Stimulated activated CD4-positive, alpha-beta T cell treated with anti-CD3 and anti-CD28 coated beads, Interleukin-12 subunit alpha, Interleukin-12 subunit beta, amount 100 ng/mL, for 48 hours (primary cell): ENCODE data around the gene RNU4-1.
"Not testable (repeated sequence)": the region's sequence is repeated elsewhere in the genome, so short reads cannot be mapped to it uniquely, and the experiment has no call there.

Experiments used
- DNase-seq, 3 donors: peaks; one replicate each; pipeline ENCODE4 v3.0.0-alpha.2; 2020; ENCODE audit warnings: low read depth in 2 of 3, low spot score in 1 of 3

Gene RNU4-1

DNA sequence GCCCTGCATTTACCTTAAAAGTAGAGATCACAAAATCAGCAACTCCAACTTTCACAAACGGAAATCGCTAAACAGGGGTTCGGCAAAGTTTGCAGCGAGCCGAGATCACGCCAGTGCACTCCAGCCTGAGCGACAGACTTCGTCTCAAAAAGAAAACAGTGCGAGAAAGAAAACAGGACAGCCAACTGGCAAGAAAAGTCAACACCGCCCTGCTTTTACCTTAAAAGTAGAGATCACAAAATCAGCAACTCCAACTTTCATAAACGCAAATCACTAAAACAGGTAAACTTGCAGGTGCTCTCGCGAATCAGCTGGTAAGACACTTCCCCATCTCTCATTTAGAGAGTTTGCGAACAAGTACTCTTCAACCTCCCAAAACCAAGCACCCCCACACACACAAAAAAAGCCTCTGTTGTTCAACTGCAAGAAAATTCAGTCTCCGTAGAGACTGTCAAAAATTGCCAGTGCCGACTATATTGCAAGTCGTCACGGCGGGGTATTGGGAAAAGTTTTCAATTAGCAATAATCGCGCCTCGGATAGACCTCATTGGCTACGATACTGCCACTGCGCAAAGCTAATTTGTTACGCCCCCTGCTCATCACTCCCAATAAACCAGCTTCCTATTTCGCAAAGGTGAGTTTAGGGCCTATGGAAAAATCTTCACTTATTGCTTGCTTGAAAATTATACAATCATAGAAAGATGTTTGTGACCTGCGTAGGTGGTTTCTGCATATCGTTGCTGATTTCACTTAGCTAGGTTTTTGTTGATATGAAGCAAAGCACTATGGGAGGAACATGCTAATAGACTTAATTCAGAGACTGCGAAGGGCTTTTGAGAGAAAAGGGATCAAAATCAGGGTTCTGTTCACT lies at the start of gene RNU4-1:
Gene RNU4-1, minus strand, starts transcription at position 577 of the 871 bp plus-strand sequence.
- DNase-seq: peak; percentile 70 to 85 (median 80)

DNA sequence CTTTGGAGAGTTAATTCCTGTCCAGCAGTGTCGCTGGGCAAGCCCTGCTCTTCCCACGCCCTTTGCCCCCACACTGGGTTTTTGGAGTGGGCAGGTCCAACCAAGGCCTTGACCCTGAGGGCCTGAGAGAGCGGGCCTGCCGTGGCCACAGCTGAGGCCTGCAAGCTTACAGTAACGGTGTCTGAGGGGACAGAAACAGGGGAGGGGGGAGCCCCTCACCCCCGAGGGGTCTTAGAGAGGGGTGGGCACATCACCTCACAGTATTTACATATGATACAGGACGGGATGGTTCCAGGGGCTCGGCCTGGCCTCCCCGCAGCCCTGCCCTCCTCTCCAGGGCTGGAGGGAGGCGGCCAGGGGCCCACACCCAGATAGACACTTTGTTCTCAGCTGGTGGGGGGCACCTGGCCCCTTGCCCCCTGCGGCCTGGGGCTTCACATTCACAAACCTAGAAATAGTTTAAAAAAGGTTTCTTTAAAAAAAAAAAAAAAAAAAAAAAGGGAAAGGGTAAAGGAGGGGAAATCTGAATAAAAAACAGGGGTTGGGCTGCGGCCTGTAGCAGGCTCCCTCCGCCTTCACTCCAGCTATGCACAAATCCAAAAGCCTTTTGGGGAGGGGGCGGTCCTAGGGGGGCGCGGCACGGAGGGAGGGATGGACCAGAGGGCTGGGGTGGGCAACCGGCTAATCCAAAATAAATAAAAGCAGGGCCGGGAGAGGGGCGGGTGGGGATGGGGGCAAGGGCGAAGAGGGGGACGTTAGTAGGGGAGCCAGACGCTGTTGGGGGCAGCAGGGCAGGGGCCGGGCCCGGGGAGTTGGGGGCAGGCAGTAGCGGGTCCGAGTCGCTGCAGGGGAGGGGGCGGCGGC lies 49.4 kb upstream of the RNU4-1 start:
- no peak for DNase-seq

DNA sequence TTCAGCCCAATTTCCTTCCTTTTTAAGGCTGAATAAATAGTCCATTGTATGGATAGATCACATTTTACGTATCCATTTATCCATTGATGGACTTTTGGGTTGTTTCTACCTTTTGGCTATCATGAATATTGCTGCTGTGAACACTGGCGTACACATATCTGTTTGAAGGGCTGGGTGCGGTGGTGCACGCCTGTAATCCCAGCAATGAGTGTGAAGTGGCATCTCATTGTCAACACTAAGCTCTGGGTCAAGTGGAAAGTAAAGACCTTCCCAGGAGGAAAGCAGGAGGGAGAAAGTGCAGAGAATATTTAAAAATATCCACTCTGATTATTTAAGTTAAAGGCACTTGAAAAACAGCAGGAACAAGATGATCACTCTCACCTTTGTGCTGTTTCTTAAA lies 46.2 kb upstream of the RNU4-1 start:
- no peak for DNase-seq

DNA sequence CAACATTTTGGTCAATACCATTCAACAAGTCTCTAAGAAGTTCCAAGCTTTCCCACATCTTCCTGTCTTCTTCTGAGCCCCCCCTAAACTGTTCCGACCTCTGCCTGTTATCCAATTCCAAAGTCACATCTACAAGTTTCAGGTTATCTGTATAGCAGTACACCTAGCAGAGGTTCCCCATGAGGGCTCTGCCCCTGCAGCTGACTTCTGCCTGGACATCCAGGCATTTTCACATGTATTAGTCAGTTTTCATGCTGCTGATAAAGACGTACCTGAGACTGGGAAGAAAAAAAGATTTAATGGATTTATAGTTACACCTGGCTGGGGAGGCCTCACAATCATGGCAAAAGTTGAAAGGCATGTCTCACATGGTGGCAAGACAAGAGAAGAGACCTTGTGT lies 44.7 kb upstream of the RNU4-1 start:
- no peak for DNase-seq

DNA sequence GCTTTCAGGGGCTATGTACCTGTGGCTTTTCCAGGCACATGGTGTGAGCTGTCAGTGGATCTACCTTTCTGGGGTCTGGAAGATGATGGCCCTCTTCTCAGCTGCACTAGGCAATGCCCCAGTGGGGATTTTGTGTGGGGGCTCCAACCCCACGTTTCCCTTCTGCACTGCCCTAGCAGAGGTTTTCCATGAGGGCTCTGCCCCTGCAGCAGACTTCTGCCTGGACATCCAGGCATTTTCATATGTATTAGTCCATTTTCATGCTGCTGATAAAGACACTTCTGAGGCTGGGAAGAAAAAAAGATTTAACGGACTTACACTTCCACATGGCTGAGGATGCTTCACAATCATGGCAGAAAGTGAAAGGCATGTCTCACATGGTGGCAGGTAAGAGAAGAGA lies 43.4 kb upstream of the RNU4-1 start:
- DNase-seq: not testable (repeated sequence)

DNA sequence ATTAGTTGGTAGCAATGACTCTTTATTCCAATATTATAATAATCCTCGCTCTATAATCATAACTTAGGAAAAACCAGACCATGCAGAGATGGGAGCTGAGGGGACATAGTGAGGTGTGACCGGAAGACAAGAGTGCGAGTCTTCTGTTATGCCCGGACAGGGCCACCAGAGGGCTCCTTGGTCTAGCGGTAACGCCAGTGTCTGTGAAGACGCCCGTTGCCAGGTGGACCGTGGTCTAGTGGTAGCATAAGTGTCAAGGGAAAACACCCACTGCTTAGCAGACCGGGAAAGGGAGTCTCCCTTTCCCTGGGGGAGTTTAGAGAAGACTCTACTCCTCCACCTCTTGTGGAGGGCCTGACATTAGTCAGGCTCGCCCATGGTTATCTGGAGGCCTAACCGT lies 42.4 kb upstream of the RNU4-1 start:
- DNase-seq: peak in 2 of 3 donors; percentile 30 to 40

DNA sequence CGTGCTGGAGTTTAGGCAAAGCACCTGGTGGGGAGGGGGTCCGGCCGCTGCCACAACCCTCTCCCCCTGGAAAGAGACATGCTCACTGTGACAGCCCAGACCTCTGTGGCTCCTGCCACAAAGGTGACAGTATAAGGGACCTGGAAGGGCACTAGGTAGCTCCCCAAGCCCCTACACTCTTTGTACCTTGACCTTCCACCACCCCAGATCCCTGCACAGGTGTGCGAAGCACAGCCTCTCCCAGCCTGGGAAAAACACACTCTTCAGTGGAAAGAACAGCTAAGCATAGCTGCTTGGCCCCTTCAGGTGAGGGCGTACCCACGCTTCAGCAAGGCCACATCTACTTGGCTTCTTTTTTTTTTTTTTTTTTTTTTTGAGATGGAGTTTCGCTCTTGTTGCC lies 39.5 kb upstream of the RNU4-1 start:
- no peak for DNase-seq

DNA sequence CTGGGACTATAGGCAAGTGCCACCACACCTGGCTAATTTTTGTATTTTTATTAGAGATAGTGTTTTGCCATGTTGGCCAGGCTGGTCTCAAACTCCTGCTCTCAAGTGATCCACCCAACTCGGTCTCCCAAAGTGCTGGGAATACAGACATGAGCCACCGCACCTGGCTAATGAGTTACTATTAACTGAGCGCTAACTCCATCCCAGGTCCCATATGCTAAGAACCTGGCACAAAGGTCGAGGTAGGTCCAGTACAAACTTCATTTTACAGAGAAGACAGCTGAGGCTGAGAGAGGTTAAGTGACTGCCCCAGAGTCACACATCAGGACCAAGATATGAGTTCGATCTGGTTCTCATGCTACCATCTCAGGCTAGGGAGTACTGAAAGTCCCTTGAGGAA lies 39.0 kb upstream of the RNU4-1 start:
- DNase-seq: no peak

DNA sequence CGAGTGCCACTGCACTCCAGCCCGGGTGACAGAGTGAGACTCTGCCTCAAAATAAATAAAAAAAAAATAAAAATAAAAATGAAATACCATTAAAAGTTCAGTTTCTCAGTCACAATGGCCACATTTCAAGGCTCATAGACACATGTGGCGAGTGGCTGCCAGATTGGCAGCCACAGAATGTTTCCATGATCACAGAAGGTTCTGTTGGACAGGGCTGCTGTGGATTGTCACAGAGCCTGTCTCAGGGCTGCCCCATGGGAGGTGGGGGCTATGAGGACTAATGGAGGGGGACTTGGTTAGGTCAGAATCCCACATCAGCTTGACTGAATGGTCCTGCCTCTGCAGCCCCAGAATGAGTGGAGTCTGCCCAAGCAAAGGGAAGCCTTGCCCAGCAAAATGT lies 38.4 kb upstream of the RNU4-1 start:
- no peak for DNase-seq

DNA sequence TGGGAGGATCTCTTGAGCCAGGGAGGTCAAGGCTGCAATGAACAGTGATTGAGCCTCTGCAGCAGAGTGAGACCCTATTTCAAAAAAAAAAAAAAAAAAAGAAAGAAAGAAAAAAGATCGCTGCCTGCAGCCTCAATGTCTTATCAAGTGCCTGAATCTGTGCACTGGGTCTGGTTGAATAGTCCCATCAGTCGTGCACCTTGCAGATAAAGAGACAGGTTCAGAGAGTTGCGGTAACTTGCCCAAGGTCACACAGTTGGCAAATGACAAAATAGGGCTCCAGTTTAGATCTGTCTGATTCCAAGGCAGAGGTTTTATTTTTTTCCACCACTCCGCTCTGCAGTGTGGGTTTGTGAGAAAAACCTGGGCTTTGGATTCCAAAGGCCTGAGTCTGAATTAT lies 35.2 kb upstream of the RNU4-1 start:
- DNase-seq: no peak

DNA sequence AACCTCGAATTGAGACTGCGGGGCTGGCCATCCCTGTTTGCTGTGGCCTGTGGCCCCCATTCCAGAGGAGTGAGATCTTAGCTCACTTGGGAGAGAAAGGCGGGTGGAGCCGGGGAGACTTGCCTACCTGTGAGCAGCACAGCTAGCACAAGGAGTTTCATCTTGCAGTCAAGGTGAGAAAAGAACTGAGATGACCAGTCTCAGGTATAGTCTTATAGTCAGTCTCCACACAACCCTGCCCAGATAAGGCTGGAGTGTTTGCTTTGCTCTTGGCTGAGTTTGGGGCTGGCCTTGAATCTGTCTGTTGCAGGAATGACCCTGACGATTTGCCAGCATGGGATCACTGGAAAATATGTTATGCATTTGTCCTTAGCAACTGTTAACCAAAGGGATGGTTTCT lies 34.6 kb upstream of the RNU4-1 start, which contains the start of gene PLA2G1B:
Gene PLA2G1B, minus strand, starts transcription at position 187 of the 400 bp plus-strand sequence. Its CDS starts 26 bp downstream, at position 161.
- DNase-seq: no peak

DNA sequence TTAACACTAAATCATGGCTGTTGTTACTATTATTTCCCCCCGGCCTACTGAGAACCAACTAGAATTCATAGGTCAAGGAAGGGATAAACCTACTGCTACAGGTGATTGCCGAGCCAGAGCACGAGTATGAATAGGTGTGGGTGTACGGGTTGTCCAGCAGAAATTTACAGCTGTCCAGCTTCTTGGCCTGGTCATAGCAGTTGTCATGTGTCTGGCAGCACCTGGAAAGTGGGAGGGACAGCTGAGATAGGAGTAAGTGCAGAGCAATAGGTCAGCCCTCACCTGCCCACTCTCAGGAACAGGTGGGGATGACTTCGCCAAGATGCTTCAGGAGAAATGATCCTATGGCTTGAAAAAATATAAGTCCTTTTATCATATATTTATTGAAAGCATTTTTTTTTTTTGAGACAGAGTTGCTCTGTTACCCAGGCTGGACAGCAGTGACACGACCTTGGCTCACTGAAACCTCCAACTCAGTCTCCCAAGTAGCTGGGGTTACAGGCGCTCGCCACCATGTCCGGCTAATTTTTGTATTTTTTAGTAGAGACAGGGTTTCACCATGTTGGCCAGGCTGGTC lies 31.9 kb upstream of the RNU4-1 start:
- no peak for DNase-seq

DNA sequence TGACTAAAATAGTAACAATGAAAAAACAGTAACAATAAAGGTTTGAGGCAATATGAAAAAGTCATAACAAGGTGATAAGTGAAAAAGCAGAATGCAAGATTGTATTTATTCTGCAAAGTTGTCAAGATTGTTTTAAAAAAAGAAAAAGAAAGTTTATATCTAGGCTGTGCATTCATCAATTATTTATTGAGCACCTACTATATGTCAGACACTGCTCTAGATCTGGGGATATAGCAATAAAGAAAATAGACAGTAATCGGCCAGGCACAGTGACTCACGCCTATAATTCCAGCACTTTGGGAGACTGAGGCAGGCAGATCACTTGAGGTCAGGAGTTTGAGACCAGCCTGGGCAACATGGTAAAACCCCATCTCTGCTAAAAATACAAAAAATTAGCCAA lies 30.7 kb upstream of the RNU4-1 start:
- DNase-seq: no peak

DNA sequence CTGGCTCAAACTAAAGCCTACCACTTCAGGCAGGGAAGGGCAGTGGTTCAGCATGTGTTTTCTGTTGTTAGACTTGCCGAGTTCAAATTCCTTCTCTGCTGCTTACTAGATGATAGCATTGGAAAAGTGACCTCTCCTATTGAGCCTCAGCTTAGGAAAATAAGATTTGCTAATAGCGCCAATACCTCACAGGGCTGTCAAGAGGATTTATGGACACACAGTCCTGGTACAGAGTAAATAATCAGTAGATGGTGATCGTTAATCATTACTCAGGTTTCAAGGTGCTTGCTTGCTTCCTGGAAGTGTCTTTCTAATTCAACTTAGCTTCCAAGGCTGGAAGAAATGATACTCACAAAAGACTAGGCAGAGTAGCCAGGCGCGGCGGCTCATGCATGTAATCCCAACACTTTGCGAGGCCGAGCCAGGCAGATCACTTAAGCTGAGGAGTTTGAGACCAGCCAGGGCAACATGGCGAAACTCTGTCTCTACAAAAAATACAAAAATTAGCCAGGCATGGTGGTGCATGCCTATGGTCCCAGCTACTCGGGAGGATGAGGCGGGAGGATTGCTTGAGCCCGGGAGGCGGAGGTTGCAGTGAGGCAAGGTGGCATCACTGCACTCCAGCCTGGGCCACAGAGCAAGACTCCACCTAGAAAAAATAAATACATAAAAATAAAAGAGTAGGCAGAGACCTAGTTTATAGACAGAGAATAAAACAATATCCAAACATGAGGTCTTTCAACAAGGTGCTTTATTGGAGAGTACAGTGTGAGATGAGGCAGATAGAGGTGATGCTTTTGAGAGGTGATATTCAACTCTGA lies 28.6 kb upstream of the RNU4-1 start:
- DNase-seq: no peak

DNA sequence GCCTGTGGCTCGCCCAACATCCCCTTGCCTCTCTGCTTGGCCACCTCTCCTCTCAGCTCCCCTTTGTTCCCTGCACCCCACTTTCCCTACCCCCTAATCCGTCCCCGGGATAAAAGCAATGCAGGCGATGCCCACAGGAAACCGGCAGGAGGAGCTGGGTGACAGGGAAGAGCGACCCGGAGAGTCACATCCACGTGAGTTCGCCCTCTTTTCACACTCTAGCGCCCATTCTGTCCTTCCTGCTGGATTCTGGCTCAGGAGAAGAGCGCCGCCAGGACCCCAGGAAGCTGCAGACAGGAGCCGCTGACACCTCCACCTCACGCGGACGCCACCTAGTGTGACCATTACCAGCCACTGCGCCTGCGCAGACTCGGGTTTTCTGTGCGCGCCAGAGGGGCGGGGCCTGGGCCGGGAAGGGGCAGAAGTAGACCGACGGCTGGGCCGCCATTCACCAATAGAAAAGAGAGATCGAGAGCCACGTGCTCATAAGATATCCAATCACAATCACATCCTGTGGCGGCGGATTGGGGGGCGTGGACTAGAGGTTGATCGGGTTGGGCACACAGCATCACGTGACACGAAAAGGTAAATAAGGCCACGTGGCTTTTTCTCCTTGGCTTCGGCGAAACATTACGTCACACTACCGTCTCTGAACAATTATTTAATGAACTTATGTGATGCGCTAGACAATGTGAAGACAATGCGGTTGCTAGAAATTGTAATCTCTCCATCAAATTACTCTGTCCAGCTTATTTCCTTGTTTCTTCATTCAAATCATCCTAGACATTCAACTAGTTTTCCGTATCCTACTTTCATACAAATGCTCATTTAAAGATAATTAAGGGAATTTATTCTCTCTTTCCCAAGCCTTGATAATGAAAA lies 24.4 kb upstream of the RNU4-1 start:
- DNase-seq: peak; percentile 99 to 100 (median 99)

DNA sequence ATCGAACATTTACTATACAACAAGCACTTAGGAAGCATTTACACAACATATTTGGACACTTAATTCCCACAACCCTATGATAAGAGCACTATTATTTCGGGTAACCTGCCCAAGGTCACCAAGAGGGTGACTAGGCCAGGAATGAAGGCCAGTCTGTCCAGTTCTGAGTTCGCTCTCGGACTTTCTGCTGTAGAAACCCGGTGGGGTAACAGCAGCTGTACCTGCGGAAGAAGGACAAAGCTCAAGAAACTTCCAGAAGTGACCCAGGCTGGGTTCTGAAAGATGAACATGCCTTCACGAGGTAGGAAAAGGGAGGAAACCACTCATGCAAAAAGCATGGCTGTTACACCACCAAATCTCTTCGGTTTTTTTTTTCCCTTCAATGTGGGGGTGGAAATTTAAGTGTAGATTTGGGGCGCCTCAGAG lies 23.8 kb upstream of the RNU4-1 start:
- no peak for DNase-seq

DNA sequence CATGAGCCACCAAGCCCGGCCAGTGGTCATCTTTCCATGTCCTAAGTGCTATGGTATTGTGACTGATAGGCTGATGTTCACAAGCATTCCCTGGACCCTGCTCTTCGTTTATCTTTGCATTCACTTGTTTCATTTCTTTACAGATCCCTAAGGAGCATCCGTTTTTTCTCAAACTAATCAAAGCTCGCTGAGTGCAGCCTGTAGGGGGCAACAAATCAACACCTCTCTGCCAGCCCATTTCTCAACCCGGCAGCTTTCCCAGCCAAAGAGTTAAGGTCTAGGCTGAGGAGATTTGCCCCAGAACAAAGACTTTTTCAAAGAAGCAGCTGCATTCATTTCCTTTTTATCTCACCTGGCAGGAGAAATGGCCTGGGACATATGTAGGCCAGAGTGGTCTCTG lies 21.2 kb upstream of the RNU4-1 start:
- no peak for DNase-seq

DNA sequence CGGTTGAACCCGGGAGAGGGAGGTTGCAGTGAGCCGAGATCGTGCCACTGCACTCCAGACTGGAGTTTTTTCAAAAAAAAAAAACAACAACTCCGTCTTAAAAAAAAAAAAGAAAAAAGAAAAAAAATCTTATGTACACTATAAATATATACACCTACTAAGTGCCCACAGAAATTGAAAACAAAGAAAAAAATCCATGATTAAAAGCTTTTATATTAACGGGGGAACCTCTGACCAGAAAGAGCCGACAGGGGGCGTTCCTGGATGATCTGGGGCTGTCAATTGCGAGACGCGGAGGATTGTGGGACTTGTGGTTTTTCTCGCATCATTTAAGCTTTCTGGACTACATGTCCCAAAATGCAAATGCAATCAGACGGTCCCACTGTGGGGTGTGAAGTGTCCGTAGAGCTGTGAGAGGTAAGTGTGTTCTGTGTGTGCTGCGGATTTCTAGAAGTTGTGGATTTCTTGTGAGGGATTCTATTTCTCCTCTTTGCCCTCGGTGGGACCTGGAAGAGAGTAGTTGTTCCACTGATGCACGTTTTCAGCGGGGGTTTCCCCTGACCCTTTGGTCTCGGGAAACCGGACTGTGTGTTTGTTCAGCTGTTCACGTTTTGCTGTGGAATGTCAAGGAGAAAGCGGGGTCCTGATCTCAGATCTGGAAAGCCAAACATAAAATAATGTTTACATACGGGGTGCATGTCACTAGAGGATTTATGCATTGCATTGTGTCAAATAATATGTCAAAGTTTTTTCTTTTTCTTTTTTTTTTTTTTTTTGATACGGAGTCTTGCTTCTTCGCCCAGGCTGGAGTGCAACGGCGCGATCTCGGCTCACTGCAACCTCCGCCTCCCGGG lies 9.2 kb upstream of the RNU4-1 start, which contains the start of gene SIRT4:
Gene SIRT4, plus strand, starts transcription at position 360 of the 854 bp plus-strand sequence. CDS start 1,241 bp downstream, outside the sequence.
- peak; percentile 79 to 92 (median 83) for DNase-seq

DNA sequence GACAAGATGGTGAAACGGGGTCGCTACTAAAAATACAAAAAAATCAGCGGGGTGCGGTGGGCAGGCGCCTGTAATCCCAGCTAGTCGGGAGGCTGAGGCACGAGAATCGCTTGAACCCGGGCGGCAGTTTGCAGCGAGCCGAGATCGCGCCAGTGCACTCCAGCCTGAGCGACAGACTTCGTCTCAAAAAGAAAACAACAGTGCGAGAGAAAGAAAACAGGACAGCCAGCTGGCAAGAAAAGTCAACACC lies 701 bp downstream of the RNU4-1 start:
- DNase-seq: no peak
